Stimulated activated CD4-positive, alpha-beta T cell treated with anti-CD3 and anti-CD28 coated beads, Interleukin-12 subunit alpha, Interleukin-12 subunit beta, amount 100 ng/mL, for 24 hours (primary cell): ENCODE measurements around the gene LDLR.
A peak's percentile ranks its signal among the peaks of the same experiment; 100 is the strongest.
"Not testable (repeated sequence)": the region's sequence is repeated elsewhere in the genome, so short reads cannot be mapped to it uniquely, and the experiment has no call there.

Experiments used
- DNase-seq, 2 experiments: peaks; one replicate each; pipeline ENCODE4 v3.0.0-alpha.2; 2020; ENCODE audit warnings: low read depth in 2 of 2

Gene LDLR

DNA sequence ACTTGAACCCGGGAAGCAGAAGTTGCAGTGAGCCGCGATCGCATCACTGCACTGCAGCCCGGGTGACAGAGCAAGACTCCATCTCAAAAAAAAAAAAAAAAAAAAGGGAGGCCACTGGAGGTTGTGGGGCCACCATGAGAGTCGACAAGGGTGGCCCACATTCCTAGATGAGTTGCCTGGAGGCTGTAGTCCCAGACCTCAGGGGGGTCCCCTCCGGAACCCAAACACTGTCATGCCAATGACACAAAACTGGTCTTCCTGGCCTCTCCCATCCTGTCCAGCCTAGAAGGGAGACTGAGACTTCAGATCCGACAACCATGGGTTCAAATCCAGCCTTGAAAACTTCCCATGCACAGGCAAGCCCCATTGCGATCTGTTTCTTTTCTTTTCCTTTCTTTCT is 51.6 kb downstream of the LDLR start:
- DNase-seq = no peak

DNA sequence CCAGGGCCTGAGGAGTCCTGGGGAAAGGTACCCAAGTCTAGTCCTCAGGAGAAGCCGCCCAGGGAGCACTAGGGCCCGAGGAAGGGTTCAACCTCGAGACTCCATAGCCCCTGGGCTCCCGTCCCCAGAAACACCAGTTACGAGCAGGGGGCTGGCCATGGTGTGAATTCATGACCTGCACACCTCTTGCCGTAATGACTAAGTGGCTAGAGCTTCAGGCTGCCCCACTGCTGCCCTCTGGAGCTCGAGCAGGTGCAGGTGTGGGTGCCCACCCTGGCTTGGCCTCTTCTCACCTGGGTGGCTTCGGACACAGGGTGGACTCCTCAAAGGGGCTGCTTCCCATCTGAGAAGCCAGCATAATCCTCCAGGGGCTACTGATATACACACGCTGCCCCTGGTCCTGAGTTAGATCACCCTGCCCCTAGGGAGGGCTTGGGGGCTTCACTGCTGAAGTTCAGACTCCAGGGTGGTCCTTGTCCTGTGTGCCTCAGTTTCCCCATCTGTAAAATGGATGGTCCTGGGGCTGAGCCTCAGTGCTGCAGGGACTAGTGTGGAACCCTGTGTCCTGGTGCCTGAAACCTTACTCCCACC is 52.8 kb downstream of the LDLR start:
- no peak for DNase-seq

DNA sequence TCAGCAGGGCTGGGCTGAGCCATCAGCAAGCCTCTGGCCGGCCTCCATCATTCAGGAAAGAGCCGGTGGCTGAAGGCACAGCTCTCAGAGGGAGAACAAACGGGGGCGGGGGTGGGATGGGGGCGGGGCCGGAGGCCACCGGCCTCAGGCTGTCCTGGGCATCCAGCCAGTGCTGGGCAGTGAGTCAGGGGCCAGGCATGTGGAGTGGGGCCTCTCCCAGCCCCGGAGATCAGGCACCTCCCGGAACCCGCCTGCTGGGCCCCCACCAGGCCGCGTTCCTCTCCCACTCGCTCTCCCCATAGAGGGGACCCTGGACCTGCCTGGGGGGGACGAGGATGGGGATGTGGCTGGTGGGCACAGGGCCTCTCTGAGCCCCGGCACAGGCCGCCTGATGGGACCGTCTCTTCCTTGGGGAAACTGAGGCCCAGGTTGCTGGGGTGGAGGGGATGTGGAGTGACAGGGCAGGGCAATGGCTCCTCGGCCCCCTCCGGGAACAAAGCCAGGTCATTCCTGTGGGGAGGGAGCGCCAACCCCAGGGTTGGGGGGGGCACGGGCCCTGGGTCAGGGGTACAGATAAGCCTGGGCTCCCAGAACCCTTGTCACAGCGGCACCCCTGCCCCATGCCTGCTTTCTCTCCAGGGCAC is 53.4 kb downstream of the LDLR start:
- no peak for DNase-seq

DNA sequence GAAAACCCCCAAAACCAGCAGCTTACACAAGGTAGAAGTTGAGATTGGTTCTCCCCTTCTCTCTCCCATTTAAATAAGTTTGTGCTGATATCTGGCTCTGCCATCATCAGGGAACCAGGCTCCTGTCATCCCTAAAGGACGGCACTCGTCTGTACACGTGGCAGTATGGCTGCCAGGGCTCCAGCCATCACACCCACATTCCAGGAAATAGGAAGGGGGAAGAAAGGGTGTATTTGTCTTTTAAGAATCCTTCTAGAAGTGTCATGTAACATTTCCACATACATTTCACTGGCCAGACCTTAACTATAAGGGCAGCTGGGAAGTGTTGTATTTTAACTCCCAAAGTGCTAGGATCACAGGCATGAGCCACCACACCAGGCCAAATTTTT is 56.3 kb downstream of the LDLR start:
- no peak for DNase-seq

DNA sequence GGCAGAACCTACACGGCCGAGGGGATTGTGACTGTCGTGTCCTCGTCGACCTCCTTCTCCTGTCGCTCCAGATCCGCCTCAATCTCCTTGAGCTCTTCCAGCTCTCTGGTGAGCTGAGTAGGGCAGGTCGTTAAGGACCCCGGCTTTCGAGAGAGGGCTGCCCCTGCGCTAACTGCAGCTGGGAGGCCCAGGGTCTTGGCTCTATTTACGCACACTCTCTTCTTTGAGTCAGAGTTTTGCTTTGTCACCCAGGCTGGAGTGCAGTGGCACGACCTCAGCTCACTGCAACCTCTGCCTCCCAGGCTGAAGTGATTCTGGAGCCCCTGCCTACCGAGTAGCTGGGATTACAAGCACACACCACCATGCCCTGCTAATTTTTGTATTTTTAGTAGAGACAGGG is 58.7 kb downstream of the LDLR start:
- no peak for DNase-seq

DNA sequence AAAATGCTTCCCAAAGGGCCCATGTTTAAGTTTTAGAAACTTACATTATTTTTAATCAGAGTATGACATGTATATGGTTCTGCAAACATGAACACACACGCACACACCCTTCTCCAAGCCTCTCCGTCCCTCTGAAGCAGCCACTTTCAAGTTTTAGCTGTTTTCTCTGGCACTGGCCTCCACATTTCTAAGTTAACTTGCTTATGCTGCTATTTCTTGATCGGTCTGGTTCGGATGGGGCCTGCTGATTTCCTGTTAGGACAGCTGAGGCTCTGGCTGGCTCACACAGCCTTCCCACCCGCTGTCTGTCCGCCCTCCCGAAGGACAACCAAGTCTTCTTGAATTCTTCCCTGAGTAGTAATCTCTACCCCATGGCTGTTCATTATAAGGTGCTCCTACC is 61.9 kb downstream of the LDLR start:
- DNase-seq = no peak

DNA sequence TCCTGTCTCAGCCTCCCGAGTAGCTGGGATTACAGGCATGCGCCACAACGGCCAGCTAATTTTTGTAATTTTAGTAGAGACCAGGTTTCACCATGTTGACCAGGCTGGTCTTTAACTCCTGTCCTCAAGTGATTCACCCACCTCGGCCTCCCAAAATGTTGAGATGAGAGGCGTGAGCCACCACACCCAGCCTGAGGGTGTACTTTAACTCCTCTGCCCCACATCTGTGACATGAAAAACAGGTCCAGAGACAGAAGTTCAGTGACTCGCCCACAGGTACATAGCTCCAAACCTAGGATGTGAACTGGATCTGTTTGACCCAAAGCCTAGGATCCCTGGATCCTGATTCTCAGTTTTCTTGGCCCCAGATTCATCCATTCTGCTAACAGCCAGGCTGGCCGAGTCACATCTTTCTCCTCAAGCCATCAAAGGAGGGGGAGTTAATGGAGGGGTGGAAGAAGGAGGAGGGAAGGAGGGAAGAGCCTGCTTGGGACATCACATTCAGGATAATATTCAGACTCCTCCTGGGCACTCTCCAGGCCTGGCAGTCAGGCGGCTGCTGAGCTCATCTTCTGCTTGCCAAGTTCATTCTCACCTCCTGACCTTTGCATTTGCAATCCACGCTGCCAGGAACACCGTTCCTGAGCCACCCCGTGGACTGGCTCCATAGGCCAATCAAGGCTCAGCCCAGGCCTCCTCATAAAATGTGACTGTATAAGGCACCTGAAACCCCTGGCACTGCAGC is 63.2 kb downstream of the LDLR start:
- DNase-seq = no peak

DNA sequence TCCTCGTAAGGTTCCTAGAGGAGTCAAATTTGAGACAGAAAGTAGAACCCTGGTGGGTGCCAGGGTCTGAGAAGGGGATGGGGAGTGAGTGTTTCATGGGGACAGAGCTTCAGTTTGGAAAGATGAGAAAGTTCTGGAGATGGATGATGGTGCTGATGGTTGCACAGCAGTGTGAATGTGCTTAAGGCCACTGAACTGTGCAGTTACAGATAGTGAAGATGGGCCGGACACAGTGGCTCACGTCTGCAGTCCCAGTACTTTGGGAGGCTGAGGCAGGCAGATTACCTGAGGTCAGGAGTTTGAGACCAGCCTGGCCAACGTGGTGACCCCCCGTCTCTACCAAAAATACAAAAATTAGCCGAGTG is 65.4 kb downstream of the LDLR start:
- no peak for DNase-seq

DNA sequence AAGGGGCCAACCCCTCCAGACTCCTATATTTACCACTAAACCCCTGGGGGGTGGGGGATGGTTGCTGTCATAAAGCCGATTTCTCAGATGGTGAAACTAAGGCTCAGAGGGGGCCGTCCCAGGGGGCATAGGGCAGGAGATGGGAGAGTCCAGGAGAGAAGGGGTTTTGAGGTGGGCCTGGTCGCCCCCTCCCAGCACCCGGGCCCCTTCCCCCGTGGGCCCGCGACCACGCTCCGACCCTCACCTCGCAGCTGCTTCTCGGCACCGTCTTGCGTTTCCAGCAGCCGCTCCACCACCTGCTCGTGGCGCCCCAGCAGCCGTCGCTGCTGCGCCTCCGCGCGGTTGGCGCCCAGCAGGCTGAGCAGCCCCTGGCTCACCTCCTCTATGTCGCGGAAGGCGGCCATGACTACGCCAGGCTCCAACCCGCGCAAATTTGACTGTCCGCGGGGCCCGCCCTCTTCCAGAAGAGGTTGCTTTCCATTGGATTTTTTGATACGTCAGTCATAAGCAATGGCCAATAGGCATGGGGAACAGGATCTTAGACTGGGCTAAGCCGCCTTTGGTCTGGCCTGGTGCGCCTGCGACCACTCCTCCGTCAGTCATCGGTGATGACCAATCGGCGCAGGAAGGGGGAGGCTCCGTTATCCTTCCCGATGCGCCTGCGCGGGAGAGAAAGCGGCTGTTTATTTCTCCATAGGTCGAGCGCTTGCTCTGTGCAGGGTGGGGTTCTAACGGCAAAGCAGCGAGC is 66.3 kb downstream of the LDLR start, which contains the start of gene SPC24:
SPC24 (minus strand) TSS at position 410 of the 748 bp plus-strand sequence; CDS start at position 404, 6 bp downstream.
- DNase-seq = peak; percentile 79 to 90

DNA sequence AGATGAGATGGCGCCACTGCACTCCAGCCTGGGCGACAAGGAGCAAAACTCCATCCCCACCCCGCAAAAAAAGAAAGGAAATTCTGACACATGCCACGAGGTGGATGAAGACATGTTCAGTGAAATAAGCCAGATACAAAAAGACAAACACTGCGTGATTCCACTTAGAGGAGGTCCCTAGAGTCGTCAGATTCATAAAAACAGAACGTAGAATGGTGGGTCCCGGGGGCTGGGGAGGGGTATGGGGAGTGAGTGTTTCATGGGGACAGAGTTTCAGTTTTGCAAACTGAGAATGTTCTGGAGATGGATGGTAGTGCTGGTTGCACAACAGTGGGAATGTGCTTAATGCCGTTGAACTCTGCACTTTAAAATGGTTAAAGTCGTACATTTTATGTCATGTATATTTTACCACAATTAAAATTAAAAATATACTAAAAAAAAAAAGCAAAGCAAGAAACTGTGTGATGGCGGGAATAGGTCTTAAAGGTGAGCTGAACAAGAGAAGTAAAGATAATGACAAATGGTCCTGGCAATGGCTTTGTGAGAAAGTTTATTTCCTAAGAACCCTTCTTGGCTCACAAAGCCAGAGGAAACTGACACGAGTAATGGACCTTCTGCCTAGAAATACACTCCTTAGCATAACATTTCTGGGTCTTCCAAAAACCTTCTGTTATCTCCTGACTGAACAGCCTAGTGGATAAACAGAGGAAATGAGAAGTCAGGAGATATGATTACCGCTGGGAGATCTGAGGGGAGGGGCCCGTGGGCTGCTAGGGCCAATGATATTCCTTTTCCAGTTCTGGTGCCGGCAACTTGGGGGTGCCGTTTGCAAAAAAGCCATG is 70.6 kb downstream of the LDLR start:
- DNase-seq = no peak

DNA sequence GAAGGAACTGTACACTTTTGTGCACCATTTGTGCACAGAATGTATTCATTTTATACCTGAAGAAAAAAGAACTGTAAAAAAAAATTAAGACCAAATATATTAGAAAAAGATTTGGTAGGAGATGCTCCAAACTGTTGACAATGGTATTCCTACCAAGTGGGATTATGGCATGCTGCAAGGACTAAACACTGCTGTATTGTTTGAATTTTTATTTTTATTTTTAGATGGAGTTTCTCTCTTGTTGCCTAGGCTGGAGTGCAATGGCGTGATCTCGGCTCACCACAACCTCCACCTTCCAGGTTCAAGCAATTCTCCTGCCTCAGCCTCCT is 71.1 kb downstream of the LDLR start:
- DNase-seq = not testable (repeated sequence)

DNA sequence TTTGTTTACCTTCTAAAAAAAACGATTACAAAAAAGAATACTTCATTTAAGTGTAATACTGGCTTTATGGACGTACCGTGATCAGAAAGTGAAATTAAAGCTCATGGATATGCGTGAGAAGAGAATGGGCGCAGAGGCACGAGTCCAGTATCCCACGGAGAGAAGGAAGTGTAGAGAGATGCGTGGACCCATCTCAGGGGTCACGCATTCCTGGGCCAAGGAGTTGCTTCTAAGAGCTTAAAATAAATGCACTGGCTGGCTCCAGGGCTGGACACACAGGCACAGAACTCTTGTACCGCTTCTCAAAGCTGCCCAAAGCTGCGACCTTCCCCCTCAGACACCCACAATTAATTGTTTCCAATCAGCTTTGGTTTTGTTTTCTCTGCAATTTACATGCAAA is 75.0 kb downstream of the LDLR start:
- DNase-seq = no peak

DNA sequence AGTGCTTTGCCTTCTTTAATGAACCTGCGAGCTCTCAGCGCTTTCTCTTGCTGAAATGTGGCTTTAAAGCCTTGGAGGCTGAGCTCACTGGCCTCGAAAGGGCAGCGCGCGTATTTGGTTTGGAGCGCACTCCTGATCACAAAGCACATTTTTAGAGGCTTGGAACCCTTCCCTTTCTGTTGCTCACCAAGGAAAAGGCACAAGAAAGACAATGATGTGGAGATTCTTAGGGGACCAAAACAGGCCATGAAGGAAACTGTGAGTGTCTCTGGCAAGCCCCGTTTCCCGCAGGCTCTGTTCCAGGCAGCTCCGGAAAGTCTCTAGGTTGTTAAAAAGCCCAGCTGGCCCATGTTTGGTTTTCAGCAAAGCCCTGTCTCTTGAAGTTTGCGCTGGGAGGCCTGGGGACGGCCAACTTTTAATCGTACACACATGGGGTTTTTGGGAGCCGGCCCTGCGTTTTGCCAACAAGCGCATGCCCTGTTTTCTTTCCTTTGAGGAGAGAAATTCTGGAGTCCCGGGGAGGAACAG is 75.7 kb downstream of the LDLR start:
- DNase-seq = no peak

DNA sequence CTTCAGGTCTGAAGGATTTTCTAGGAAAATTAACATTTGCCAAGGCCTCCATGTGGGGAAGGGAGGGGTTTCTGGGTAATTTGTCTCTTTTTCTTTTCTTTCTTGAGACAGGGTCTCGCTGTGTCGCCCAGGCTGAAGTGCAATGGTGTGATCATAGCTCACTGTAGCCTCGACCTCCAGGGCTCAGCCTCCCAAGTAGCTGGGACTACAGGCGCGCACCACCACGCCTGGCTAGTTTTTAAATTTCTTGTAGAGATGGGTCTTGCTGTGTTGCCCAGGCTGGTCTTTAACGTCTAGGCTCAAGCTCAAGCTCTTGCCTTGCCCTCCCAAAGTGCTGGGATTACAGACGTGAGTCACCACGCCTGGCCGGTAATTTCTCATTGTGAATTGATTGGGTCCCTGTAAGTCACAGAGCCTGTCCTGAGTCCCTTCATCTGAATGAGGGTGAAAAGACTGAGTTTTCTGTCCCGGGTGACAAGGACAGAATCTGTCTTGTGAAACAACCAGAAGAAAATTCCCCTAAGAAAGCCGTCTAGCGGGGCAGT is 76.3 kb downstream of the LDLR start:
- DNase-seq = no peak

DNA sequence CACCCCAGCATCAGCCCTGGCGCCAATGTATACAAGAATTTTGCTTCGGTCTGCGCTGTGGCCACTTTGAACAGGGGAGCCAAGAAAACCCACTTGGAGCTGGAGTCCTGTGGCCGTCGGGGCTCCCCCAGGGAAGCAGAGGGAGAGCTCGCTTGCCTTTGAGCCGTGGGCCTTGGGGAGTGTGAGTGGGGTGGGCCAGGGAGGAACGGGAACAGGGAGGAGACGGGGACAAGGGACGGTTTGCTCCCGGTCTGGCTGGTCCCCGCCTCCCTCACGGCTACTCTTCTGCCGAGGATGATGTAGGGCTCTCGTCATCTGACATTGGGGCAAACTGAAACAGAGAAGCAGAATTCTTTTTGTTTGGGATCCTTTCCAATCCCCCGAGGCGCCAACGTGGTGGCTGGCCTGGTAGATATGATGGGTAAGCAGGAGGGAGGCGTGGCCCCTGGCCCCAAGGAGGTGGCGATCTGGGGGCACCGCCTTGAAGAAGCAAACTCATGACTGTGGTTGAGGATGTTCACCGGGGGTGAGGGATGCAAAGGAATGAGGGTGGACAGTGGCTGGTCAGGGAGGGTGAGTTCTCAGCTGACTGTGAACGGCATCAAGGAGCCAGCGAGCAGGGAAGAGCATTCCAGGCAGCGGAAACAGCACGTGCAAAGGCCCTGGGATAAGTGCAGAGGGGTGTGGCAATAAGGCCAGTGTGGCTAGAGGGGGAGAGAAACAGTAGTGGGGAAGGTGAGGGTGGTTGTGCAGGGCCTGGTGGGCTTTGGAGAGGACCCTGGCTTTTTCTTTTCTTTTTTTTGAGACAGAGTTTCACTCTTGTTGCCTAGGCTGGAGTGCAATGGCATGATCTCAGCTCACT is 77.2 kb downstream of the LDLR start:
- no peak for DNase-seq

DNA sequence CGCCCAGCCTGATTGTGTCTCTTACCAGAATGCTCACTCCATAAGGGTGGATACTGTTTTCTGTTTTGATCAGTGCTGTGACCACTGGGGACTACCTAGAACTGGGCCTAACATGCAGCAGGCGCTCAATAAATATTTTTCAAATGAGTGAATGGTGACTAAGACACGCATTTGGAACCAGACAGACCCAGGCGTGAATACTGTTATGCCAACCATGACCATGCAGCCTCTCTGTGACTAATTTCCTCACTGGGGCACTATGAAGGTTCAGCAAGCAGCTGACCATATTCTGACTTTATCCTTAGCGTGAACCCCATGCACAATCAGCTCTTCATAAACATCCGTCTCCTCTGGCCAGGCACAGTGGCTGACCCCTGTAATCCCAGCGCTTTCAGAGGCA is 79.3 kb downstream of the LDLR start:
- no peak for DNase-seq

DNA sequence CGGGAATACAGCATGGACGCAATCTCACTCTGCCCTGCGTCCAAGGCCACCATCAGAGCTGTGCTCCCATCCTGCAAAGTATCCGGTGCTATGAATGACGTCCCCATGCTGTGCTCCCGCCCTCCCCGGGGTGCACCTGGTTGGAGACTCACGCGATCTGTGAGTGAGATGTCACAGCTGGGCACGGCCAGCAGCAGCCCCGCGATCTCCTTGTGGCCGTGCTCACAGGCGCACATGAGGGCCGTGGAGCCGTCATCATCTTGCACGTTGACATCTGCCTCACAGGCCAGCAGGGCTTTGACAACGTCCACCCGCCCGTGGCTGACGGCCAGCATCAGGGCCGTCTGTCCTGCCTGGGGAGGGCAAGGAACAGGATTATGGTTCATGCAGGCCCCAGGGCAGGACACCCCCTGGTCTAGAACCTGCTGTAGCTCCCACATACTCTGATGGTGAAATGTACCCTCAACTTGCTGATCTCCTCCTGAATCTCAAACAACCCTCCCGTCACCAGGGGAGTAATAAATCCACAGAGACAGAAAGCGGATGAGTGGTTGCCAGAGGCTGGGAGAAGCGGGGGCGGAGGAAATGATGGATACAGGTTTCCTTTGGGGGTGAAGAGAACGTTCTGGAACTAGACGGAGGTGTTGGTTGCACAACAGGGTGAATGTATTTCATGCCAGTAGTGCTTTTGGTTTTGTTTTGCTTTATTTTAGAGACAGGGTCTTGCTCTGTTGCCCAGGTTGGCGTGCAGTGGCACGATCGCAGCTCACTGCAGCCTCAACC is 80.8 kb downstream of the LDLR start:
- no peak for DNase-seq

DNA sequence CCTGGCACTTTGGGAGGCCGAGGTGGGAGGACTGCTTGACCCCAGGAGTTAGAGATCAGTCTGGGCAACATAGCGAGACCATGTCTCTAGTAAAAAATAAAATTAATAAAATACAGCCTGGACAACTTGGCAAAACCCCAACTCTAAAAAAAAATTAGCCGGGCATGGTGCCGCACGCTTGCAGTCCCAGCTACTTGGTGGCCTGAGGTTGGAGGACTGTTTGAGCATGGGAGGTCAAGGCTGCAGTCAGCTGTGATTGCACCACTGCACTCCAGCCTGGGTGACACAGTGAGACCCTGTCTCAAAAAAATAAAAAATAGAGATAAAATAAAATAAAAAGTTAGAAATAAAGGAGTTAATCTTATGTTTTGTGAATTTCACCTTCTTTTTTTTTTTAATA is 81.9 kb downstream of the LDLR start:
- no peak for DNase-seq

DNA sequence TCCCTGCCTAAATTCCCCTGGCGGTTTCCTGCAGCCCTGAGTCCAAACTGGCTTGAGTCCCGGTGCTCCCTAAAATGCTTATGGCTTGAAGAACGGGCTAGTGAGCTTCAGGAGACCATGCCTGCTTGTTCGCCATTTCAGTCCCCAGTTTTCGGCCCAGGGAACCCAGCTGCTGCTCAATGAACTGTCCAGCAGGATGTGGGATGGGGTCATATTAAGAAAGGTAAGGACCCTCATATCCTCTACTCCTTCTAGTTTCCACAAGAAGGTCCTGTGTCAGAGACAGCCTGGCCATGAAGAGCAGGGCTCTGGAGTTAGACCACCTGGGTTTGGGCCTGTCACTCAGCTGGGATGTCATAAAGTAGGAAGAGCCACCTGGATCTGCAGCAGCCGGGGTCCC is 83.3 kb downstream of the LDLR start:
- no peak for DNase-seq
